H1 (cell line): ENCODE results near the gene ERCC6. TPM values are rescaled to one million over a fixed set of nuclear protein-coding genes. Genes with fewer than 3 reads are reported as not detected.

Source experiments
- CREB1 ChIP-seq: IDR thresholded peaks from 2 replicates; pipeline ENCODE4 v1.6.1; 2012; ENCODE audit warnings: inconsistent platforms
- CTCF ChIP-seq, 3 experiments: IDR thresholded peaks; 1 replicate in 2 of 3; 2 replicates in 1 of 3; pipeline versions ENCODE4 v1.5.1 to v1.6.1; 2011; ENCODE audit warnings: low read length in 3 of 3, mild to moderate bottlenecking in 3 of 3, inconsistent platforms in 2 of 3, low read depth in 1 of 3, moderate library complexity in 1 of 3; ENCODE audit not compliant: insufficient read depth in 1 of 3; ENCODE audit errors: control extremely low read depth in 1 of 3
- HDAC6 ChIP-seq: IDR thresholded peaks from one replicate; pipeline ENCODE4 v1.7.1; 2012; ENCODE audit warnings: low read depth, mild to moderate bottlenecking, inconsistent platforms, low read length, moderate library complexity
- MAFK ChIP-seq: IDR thresholded peaks from 2 replicates; pipeline ENCODE4 v1.6.1; 2012; ENCODE audit warnings: low read depth, mild to moderate bottlenecking, improper control_type of control experiment, low read length
- RXRA ChIP-seq: IDR thresholded peaks from 2 replicates; pipeline ENCODE4 v1.6.1; 2011; ENCODE audit warnings: low read depth, mild to moderate bottlenecking, low read length, moderate library complexity; ENCODE audit not compliant: insufficient read depth
- TCF12 ChIP-seq: IDR thresholded peaks from 2 replicates; pipeline ENCODE4 v1.6.1; 2011; ENCODE audit warnings: low read depth, mild to moderate bottlenecking, low read length
- polyA plus RNA-seq, 7 experiments: library from polyadenylated mRNA; depleted of rRNA in 3 of 7; stranded (reverse) in 5 of 7; unstranded in 2 of 7; fragments of >200 nt in 5 of 7; fragments of 200-250 nt in 2 of 7; gene quantifications; 1 replicate in 5 of 7; 2 replicates in 1 of 7; 4 replicates in 1 of 7; pipeline versions ENCODE4 v1.2.1 to v1.2.3, GENCODE V29; 2011 to 2013; ENCODE audit warnings: missing spikeins in 2 of 7, mixed read lengths in 2 of 7
- total RNA-seq: library from RNA; stranded (reverse); fragmentation: NEBNext Ultra II Directional; extraction: Animal tissue kit (Norgen Biotek cat#: 25700); gene quantifications from 2 replicates; pipeline ENCODE4 v1.2.1, GENCODE V29; 2021

The ERCC6 gene
- total and polyA plus RNA-seq, 2 of the 8 experiments (the other 6 are each of a cell fraction or from before 2014, with no cell fraction given) = 4.1 to 11.9 TPM

- TF ChIP-seq CTCF (IDR thresholded peaks at IDR 0.05; ENCODE audit: control extremely low read depth in 1 of 3, insufficient read depth in 1 of 3, low read depth in 1 of 3, low read length in 3 of 3) = no peak
- no peak for TF ChIP-seq TCF12
- TF ChIP-seq RXRA = no peak
- no peak for TF ChIP-seq HDAC6
- no peak for TF ChIP-seq CREB1
- no peak for TF ChIP-seq MAFK
These were observed 14.4 kb downstream of the ERCC6 start (continued) for GRCh38 chr10:49524496-49524895.
